Measurements from ENCODE around the gene C3orf80.
"Not testable (repeated sequence)": the region's sequence is repeated elsewhere in the genome, so short reads cannot be mapped to it uniquely, and the experiment has no call there.

Gene C3orf80

GRCh38 chr3:160217675-160218074, 7.5 kb upstream of the C3orf80 start:
- no peak for DNase-seq

- DNase-seq = no peak
These were observed 7.1 kb upstream of the C3orf80 start for GRCh38 chr3:160218136-160218535.

DNA sequence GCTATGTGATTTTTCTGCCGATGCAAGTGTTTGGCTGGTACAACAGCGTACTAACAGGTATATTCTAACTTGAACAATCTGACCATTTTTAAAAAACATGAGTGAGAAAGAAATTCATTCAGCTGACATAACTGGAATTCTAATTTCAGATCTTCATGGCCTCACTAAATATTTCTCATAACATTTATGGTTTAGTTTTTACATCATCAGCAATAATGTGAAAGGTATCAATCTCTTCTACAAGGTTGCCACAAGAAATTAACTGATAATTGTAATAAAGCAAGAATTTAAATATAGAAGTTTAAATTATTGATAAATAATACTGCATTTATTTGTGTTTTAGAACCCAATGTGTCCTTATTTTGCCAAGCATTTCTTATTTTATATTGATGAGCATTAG, 5.2 kb upstream of the C3orf80 start:
- DNase-seq = no peak

GRCh38 chr3:160221019-160221418, 4.2 kb upstream of the C3orf80 start:
- no peak for DNase-seq

GRCh38 chr3:160224256-160224655, 966 bp upstream of the C3orf80 start:
- DNase-seq = no peak

GRCh38 chr3:160224811-160225175, 429 bp upstream of the C3orf80 start:
- DNase-seq = no peak

GRCh38 chr3:160226026-160226907, 1.0 kb downstream of the C3orf80 start:
- DNase-seq = no peak

DNA sequence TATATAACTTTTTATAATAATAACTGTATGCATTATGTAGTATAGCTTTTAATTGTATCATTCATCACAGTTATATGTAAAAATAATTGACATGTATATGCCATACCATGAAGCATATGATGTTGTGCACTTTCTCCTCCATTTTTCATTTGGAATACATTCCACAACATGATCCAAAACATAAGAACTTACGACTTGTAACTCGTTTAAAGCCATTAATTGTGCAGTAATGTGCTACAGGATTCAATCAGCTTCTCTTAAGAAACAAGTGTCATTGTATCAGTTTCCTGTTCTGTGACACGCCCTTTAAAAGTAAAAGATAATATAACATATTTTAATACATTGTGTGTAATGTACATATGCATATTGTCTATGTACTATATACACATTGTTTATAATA, 2.2 kb downstream of the C3orf80 start:
- DNase-seq = no peak

DNA sequence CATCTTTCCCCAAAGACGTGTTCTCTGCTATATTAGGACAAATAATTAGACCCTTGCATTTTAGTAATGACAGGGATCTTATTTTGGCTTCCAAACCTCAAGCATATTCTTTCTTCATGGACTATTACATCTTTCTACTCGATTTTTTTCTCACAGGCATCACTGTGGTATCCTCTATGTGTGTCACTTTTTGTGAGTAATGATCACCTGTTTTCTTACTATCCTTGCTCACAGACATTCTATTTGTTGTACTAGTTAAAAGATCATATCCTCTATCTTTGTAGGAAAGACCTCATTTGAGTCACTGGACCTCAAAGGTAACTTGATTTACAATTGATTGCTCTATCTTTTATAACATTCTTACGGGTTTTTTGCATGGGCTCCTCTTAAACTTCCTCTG, 6.8 kb downstream of the C3orf80 start:
- no peak for DNase-seq

GRCh38 chr3:160240719-160241118, 15.5 kb downstream of the C3orf80 start:
- not testable (repeated sequence) for DNase-seq

GRCh38 chr3:160245261-160245800, 20.1 kb downstream of the C3orf80 start:
- no peak for DNase-seq

DNA sequence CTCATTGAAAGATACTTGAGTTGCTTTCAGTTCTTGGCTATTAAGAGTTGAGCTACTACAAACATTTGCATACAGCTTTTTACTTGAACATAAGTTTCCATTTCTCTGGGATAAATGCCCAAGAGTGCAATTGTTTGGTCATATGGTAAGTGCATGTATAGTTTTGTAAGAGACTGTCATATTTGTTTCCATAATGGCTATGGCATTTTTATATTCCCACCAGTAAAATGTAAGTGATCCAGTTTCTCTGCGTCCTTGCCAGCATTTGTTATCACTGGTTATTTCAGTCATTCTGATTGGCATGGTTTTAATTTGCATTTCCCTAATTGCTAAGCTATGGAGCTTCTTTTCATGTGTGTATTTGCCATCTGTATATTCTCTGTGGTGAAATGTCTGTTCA, 22.5 kb downstream of the C3orf80 start:
- no peak for DNase-seq

- no peak for DNase-seq
These were observed 28.1 kb downstream of the C3orf80 start for GRCh38 chr3:160253298-160253697.

DNA sequence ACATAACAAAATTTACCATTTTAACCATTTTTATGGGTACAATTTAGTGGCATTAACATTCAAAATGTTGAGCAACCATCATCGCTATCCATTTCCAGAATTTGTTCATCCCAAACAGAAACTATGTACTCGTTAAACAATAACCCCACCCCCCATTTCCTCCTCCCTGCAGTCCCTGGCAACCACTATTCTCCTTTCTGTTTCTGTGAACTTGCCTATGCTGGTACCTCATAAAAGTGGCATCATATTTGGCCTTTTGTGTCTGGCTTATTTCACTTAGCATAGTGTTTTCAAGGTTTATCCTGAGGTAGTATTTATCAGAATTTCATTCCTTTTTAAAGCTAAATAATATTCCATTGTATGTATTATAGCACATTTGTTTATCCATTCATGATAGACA, 32.4 kb downstream of the C3orf80 start:
- no peak for DNase-seq

DNA sequence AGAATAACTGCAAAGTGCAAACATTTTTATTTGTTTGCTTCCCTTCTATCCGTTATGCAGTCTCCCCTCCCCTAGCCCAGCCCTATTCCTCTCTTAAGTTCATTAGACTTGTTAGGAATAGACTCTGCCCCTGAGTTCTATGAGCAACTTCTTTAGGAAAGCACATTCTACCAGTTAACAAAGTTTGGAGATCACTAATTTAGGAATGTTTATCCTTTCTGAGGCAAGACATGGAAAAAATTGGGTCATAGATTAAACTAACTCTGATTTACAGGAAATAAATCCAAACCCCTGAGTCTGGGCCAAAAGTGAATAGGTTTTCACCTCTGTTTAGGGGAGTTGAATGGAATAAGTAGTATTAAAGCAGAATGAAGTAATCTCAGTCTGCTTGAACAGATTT, 34.4 kb downstream of the C3orf80 start:
- no peak for DNase-seq

GRCh38 chr3:160260587-160261270, 35.5 kb downstream of the C3orf80 start:
- DNase-seq = no peak

- no peak for DNase-seq
These were observed 39.9 kb downstream of the C3orf80 start for GRCh38 chr3:160265088-160265487.
